NB4 (cell line): Measurements from ENCODE around the gene CETP.
A peak's percentile ranks its signal among the peaks of the same experiment; 100 is the strongest.

Experiments
- DNase-seq: peaks from one replicate; pipeline ENCODE4 v3.0.0; 2010; ENCODE audit warnings: low read depth
- H3K4me3 ChIP-seq: one replicate; pipeline ENCODE4 v1.5.1; 2011; ENCODE audit warnings: mild to moderate bottlenecking, low read depth, low read length, moderate library complexity
- MAX ChIP-seq: IDR thresholded peaks from 2 replicates; pipeline ENCODE4 v1.6.1; 2011; ENCODE audit warnings: low read depth, low read length
- MYC ChIP-seq: IDR thresholded peaks from 2 replicates; pipeline ENCODE4 v1.6.1; 2011; ENCODE audit warnings: low read depth, low read length
- POLR2A ChIP-seq: IDR thresholded peaks from 2 replicates; pipeline ENCODE4 v1.6.1; 2011; ENCODE audit warnings: mild to moderate bottlenecking; ENCODE audit not compliant: insufficient read length; ENCODE audit errors: extremely low read depth
- TF ChIP-seq, protein P1 (sequence below): IDR thresholded peaks from one replicate; pipeline ENCODE4 v1.5.1; 2012; ENCODE audit warnings: low read depth, low read length

Gene CETP

GRCh38 chr16:56999409-57000270, 37.9 kb downstream of the CETP start:
- no peak overlapping the region for H3K4me3 ChIP-seq
- TF ChIP-seq POLR2A (no peak), MAX (no peak), MYC (no peak)
- TF ChIP-seq, protein P1, sequence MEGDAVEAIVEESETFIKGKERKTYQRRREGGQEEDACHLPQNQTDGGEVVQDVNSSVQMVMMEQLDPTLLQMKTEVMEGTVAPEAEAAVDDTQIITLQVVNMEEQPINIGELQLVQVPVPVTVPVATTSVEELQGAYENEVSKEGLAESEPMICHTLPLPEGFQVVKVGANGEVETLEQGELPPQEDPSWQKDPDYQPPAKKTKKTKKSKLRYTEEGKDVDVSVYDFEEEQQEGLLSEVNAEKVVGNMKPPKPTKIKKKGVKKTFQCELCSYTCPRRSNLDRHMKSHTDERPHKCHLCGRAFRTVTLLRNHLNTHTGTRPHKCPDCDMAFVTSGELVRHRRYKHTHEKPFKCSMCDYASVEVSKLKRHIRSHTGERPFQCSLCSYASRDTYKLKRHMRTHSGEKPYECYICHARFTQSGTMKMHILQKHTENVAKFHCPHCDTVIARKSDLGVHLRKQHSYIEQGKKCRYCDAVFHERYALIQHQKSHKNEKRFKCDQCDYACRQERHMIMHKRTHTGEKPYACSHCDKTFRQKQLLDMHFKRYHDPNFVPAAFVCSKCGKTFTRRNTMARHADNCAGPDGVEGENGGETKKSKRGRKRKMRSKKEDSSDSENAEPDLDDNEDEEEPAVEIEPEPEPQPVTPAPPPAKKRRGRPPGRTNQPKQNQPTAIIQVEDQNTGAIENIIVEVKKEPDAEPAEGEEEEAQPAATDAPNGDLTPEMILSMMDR = no peak
- no peak for DNase-seq

DNA sequence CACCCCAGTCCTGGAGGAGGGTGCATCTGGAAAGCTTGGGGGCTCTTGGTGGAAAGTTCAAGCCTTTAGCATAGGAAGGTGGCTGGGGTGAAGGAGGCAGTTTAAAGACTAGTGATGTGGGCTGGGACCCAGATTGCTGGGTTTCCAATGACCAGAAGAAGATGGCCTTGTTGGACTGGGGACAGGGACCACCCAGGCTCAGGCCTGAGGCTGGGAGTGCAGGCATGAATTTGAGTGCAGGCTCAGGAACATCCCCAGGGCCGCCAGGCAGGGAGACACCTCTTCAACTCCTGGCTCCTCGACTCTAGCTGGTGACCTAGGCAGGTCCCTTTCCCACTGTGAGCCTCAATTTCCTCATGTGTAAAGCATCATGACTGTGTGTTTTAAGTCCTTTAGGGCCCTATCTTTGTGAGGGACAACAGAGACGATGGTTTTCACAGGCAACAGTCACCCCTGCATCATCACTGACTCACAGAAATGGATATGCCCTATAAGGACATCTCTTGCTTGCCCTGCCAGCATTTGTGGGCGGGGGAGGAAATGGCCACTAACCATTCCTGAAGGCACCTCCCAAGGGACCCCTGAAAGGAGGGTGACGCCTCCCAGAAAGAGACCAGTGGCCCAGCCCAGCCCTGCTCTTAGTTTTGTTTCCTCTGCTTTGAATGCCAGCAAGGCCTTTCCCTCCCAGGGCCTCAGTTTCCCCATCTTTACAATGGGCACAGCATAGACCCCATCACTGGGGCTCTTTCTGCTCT, 38.7 kb downstream of the CETP start:
- DNase-seq = peak; percentile 98
- H3K4me3 ChIP-seq = no peak overlapping the region
- TF ChIP-seq POLR2A (peak; percentile 10), MYC (no peak), MAX (0 out of 2 replicates have a peak, but pooled peaks have one; percentile 28)
- TF ChIP-seq, protein P1 = no peak

- DNase-seq = no peak
- TF ChIP-seq POLR2A (no peak), MAX (no peak), MYC (no peak)
- TF ChIP-seq, protein P1 = no peak
- H3K4me3 ChIP-seq = no peak overlapping the region
Observed at GRCh38 chr16:57001026-57001679, 39.4 kb downstream of the CETP start.

- no peak overlapping the region for H3K4me3 ChIP-seq
- TF ChIP-seq, protein P1 = no peak
- no peak for TF ChIP-seq MAX
- no peak for TF ChIP-seq MYC
- no peak for TF ChIP-seq POLR2A
Observed at GRCh38 chr16:57003439-57004386, 42.0 kb downstream of the CETP start.

More at GRCh38 chr16:57003439-57004386, 42.0 kb downstream of the CETP start:
- DNase-seq = no peak
